HG03432 (cell line): ENCODE measurements around the gene BRF1.

ENCODE experiments used
- ATAC-seq: cut with Tn5 transposase; IDR thresholded peaks from one replicate; pipeline ENCODE4 v1.9.1; 2021; ENCODE audit warnings: mild to moderate bottlenecking, moderate library complexity; ENCODE audit not compliant: unreplicated experiment

Gene BRF1

DNA sequence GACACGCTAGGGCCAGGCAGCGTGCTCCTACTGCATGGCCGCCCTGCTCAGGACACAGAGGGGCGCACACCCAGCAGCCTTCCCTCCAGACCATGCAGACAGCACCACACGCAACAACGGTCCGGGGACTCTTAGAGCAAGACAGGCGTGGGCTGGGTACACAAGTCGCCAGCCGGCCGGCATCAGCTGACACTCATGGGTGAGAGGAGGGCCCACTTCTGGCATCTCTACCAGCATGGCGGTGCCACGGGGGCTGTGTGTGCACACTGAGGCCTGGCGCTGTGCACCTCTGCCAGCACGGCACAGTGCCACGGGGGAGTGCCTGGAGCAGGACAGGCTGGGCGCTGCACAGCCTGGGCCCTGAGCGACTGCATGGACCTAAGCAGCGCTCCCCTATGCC lies 59.2 kb downstream of the BRF1 start:
- no peak for ATAC-seq

- no peak for ATAC-seq
Observed at GRCh38 chr14:105240811-105241576, 59.8 kb downstream of the BRF1 start.

- no peak for ATAC-seq
Observed at GRCh38 chr14:105229099-105229655, 71.6 kb downstream of the BRF1 start.

DNA sequence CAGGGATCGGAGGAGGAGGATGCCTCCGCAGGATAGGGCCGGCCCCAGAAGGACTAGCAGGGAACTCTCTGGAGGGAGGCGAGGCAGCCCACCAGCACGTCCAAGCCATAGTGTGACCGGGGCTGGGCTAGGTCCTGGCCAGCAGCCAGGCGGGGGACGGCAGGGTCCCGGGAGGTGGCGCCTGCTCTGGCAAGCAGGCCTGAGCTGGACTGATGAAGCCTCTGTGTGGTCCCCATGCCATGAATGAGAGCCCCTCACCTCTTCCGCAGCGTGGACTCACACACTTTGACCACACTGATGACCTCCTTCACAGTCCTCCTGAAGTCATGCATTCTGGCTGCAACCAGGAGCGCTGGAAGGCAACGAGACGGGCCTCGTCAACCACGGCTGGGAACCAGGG lies 72.2 kb downstream of the BRF1 start:
- ATAC-seq = no peak

GRCh38 chr14:105227346-105227745 lies 73.5 kb downstream of the BRF1 start:
- ATAC-seq = no peak

GRCh38 chr14:105226198-105226597 lies 74.6 kb downstream of the BRF1 start:
- ATAC-seq = no peak

GRCh38 chr14:105224845-105225570 lies 75.8 kb downstream of the BRF1 start:
- no peak for ATAC-seq

GRCh38 chr14:105223770-105224544 lies 76.8 kb downstream of the BRF1 start:
- no peak for ATAC-seq

GRCh38 chr14:105223260-105223659 lies 77.5 kb downstream of the BRF1 start:
- ATAC-seq = no peak

- no peak for ATAC-seq
Observed at GRCh38 chr14:105221598-105222178, 79.1 kb downstream of the BRF1 start.

- no peak for ATAC-seq
Observed at GRCh38 chr14:105220699-105221597, 79.9 kb downstream of the BRF1 start.

GRCh38 chr14:105219753-105220152 lies 81.0 kb downstream of the BRF1 start:
- no peak for ATAC-seq

GRCh38 chr14:105219043-105219612 lies 81.7 kb downstream of the BRF1 start:
- ATAC-seq = no peak

DNA sequence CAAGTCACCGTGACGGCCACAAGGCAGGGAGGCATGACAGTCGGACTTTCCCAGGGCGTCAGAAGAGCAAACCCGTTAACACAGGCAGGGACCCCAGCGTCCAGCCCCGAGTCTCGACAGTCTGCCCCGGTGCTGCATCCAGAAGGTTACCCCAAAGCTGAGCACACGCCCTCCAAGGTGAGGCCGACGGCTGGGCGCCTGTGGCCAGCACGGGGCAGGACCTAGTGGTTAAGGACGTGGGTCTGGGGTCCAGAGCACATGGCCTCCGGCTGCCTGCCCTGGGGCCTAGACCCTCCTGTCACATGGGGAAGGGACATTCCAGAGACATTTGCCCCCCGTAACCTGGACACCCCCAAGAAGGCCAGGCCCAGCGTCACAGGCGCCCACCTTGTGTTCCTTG lies 82.2 kb downstream of the BRF1 start:
- no peak for ATAC-seq

DNA sequence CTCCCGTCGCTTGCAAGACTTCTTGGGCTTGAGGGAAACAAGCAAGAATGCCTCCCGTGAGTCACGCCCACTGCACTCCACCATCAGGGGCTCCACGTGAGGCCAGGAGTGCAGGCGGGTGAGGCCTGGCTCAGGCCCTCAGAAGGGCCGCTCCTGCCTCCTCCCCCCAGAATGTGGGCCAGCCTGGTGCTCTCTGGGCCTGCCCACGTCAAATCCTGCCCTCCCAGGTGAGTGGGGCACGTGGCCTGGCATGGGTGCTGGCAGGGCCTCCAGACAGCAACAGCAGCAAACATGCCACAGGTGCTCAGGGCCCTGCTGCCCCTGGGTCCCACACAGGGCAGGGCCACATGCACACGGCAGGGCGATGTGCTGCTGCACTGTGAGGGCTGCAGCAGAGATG lies 83.0 kb downstream of the BRF1 start:
- no peak for ATAC-seq

- ATAC-seq = no peak
Observed at GRCh38 chr14:105216490-105217247, 84.1 kb downstream of the BRF1 start.

- no peak for ATAC-seq
Observed at GRCh38 chr14:105215602-105216001, 85.2 kb downstream of the BRF1 start.

GRCh38 chr14:105214324-105214915 lies 86.4 kb downstream of the BRF1 start:
- no peak for ATAC-seq

DNA sequence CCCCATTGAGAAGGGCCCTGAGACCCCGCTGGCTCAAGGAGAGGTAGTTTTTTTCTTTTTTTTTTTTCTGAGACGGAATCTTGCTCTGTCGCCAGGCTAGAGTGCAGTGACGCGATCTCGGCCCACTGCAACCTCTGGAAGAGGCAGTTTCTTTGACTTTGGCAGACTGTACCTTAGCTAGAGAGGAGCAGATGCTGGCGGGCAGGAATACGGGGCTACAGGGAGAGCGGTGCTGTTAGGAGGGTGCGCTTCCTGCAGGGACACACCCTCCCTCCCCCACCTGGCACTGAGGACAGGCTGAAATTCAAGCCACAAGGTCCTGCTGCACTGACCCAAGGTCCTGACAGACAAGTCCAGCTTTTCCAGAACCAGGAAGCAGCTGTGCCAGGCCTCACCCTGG lies 87.4 kb downstream of the BRF1 start:
- no peak for ATAC-seq
